Activated T-helper 1 cell treated with anti-CD3 and anti-CD28 coated beads, Interleukin-2, amount 50 U/mL, for 16 hours (primary cell): ENCODE results near the gene ANKK1.

Experiments used
- DNase-seq, 2 donors: peaks; one replicate each; pipeline ENCODE4 v3.0.0-alpha.2; 2020; ENCODE audit warnings: low read depth in 1 of 2, low spot score in 1 of 2

ANKK1 gene

DNA sequence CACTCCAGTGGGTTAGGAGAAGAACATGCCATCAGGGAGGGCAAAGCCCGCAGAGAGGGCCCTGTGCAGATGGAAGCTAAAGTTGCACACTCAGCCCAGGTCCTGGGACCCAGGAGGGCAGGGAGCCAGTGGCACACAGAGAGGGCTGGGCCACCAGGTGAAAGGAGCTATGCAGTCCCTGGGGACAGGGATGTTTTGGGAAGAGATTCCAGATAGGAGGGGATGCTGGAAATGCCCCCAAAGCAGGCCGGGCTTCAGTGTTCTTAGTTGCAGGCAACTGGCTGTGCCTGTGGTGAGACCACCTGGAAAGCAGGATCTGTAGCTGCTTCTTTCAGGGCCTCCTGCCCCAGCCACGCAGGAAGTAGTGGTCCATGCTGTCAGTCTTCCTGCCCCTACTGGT lies 19.6 kb downstream of the ANKK1 start:
- no peak for DNase-seq

DNA sequence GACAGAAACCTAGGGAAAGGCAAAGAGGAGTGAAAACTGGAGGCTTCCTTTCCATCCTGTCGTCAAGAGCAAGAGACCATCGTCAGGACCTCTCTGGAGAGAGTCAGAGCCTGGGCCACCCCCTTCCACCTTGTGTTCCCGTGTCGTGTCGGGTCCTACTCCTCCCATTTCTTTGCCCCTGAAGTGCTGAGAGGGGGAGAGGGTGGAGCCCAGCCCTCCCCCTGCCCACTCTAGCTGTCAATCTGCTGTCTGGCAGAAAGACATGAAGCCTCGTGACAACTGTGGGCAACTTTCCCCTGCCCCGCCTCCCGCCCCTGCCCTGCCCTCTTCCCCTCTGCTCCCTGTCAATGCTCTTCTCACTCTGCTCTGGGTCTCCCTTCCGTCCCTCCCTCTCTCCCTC lies 20.6 kb downstream of the ANKK1 start:
- DNase-seq, result no peak

GRCh38 chr11:113408887-113409286 lies 21.3 kb downstream of the ANKK1 start:
- no peak for DNase-seq

- DNase-seq, result no peak
These were observed 21.9 kb downstream of the ANKK1 start for GRCh38 chr11:113409526-113409925.

GRCh38 chr11:113410414-113411135 lies 23.0 kb downstream of the ANKK1 start:
- DNase-seq, result no peak

DNA sequence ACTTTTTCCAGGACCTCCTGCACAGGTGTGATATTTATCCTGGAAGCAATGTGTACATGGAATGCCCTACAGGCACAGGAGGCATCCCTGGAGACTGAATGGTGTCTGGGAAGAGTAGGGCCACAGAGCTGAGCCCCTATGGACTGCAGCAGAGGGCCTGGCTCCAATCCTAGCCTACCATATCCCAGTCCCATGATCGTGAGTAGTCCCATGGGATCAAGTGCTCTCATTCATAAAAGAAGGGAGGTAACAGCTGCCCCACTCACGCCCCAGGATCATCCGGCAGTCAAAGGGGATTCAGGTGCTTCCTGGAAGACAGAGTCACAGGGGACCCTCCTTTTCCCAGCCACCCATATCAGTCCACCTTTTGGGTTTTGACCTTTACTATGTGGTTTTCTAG lies 24.0 kb downstream of the ANKK1 start:
- no peak for DNase-seq

- no peak for DNase-seq
These were observed 25.1 kb downstream of the ANKK1 start for GRCh38 chr11:113412675-113413074.

DNA sequence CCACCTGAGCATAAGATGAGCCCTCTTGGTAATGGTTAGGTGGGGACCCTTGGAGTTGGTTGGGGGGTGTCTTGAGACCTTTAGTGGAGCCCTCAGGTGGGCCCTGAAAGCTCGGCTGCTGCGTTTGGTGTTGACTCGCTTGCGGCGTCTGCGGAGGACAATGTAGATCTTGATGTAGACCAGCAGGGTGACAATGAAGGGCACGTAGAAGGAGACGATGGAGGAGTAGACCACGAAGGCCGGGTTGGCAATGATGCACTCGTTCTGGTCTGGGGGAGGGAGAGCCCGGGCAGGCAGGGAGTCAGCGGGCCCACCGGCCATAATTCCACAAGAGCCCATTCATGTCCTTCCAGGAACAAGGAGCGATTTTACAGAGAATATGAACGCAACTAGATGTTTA lies 27.8 kb downstream of the ANKK1 start:
- DNase-seq, result no peak

- no peak for DNase-seq
These were observed 29.8 kb downstream of the ANKK1 start for GRCh38 chr11:113417428-113417827.

DNA sequence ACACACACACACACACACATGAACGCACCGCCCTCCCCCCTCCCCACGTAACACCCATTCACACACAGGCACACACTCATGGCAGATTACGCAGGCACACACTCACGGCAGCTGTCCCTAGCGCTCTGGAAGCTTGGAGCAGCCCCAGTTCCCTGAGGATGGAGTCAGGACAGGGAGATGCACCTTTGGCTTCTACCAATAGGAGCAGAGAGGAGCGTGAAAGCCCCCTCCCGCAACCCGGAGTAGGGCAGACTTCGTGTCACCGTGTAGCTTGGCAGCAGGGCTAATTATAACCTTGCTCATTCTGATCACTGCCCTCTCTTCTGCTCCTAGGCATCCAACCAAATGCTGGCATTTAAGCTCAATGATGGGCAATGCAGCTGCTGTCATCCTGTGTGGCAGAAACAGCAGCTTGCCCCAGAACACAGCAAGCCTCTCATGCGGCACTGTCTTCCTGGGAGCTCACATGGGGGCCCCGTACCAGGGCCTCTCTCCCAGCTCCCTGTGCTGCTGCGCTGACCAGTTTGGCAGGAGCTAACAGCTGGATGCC lies 31.9 kb downstream of the ANKK1 start:
- DNase-seq, result no peak

DNA sequence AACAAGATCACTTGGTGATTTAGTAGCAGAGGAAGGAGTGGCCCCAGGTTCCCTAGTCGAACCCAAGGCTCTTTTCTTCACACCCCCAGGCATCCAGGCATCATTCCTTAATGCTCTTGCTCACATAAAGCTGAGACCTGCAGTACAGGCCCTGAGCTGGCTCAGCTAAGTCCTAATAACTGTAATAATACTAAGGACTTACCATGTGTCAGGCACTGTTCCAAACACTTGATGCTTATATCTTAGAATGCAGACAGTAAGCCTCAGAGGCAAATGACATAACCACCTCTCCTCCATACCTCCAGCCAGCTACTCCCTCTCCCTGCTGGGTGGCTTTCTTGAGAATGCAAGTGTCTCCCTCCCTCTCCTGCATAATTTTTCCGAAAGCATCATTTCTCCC lies 33.2 kb downstream of the ANKK1 start:
- DNase-seq, result no peak

GRCh38 chr11:113426686-113427085 lies 39.1 kb downstream of the ANKK1 start:
- DNase-seq, result no peak

- no peak for DNase-seq
These were observed 44.2 kb downstream of the ANKK1 start for GRCh38 chr11:113431746-113432145.

DNA sequence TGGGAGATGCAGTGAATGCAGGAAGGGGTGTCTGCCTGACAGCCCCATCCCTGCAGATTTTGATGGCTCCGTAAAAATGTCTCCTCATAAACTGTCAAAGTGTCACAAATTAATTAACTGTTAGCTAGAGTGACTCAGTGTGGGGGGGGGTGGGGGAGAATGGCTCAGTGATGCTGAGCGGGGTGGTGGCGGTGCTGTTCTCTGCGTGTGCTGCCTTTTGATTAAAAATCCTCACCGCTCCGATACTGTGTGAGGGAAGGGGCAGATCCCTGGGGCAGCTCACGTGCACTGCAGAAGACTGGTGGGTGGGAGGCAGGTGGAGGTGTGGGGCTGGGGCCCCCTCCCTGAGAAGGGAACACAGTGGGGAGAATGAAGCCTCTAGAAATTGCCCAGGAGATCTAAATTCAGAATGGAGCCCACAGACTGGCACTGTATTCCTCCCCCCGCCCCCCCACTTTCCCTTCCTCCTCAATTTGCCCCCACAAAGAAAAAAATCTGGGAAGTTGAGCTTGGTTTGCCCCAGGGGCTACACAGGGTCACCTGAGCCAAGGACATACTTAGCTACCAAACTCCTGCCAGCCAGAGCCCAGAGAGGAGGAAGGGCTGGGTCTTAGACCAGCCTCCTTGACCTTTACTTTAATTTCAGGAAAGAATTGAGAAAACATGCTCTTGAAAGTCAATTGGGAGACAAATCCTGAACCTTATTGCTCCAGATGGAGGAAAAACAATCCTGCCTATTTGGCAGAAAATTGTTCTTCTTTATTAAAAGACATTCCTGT lies 47.8 kb downstream of the ANKK1 start:
- no peak for DNase-seq

- DNase-seq, result no peak
These were observed 49.2 kb downstream of the ANKK1 start for GRCh38 chr11:113436672-113437252.

- DNase-seq, result no peak
These were observed 53.2 kb downstream of the ANKK1 start for GRCh38 chr11:113440816-113441215.

GRCh38 chr11:113444502-113445123 lies 57.0 kb downstream of the ANKK1 start:
- no peak for DNase-seq

DNA sequence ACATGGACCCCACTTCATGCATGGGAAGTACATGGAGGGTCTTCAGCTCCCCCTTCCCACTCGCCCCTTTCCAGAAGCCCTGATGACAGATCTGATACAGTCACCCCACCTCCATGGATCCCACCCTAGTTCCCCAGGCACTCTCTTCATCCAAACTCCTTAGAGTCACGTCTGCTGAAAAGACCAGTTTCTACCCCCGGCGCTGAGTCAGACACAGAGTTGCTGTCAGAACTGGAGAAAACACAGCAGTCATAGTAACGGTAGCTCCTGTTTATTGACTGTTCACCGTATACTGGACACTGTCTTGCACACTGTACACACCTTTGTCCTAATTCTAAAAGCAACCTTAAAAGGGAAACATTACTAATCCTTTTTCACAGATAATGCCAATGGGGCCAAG lies 58.5 kb downstream of the ANKK1 start:
- DNase-seq, result no peak

DNA sequence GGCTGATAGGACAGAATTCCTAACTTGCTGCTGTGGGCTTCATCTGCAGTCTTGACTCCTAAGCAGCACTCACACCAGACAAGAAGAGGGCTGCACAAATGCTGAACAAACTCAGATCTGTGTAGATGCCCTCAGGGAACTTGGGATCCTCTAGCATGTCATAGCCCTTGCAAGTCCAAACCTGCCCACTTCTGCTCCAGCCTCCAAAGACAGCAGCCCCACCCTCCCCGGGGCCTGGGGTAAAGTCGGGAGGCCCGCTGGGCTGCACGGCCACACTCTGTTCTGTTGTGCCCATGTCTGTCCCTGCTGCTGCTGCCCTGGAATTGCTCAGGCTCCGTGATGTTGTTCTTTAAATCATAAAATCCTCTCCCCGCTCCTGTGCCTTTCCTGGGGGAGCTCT lies 59.4 kb downstream of the ANKK1 start:
- DNase-seq, result no peak

GRCh38 chr11:113447621-113448315 lies 60.2 kb downstream of the ANKK1 start:
- DNase-seq, result no peak

- DNase-seq, result no peak
These were observed 60.7 kb downstream of the ANKK1 start for GRCh38 chr11:113448316-113448677.
